HG02642 (cell line): ENCODE results near the gene HACD4.
A peak's percentile ranks its signal among the peaks of the same experiment; 100 is the strongest.

ENCODE experiments used
- ATAC-seq: cut with Tn5 transposase; IDR thresholded peaks from one replicate; pipeline ENCODE4 v1.9.1; 2021; ENCODE audit warnings: mild to moderate bottlenecking; ENCODE audit not compliant: unreplicated experiment, poor library complexity

The HACD4 gene

DNA sequence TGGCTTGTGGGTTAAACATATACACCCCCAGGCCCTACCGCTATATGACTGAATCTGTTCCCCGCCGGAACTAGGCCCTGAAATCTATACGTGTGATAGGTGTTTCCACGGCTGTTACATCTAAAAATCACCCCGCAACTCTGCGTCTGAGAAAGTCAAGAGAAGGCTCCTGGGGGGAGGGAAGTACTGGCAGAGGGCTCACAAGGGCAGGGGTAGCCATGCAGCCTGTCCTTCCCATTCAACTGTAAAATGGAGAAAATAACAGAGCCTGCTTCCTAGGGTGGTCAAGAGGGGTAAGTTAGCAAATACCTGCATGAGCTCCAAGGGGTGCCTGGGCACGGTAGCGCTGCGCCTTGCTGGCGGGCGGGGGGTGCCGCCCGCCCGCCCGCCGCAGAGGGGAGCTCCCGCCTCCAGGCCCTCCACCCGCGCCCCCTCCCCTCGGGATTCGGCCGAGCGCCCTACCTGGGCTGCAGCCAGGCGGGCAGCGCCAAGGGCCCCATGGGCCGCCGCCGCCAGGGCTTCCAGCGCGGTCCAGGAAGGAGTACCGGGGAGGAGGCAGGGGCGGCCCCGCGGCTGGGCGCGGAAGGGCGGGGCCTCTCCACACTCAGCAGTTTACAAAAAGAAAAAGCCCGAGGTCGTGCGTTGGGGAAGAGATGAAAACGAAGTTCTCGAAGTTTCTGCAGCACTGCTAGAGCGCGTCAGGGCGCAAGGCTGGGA lies at the start of gene HACD4:
Gene HACD4 (minus strand): TSS at position 550 of the 717 bp plus-strand sequence. CDS start 50 bp downstream, at position 500.
- ATAC-seq = peak; percentile 86

- no peak for ATAC-seq
Observed at GRCh38 chr9:21080793-21081192, 49.4 kb upstream of the HACD4 start.

GRCh38 chr9:21078702-21079101 lies 47.3 kb upstream of the HACD4 start:
- ATAC-seq = no peak

DNA sequence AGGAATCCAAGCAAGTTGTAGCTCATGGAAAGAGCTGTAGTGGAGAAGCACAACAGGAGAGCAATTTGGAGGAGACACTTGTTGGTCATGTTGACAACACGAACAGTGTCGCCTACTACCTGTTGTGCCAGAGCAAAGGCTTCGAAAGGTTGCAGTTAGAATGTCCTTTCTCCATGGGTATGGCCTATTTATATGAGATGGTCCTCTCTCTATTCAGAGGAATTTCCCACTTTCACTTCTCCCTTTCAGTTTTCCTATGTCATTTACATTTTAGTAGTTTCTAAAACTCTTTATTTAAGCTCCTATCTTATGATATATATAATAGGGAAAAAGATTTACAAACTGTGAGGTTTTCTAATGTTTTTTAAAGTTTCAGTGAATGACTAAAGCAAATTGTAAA lies 46.3 kb upstream of the HACD4 start, which contains the start of gene IFNB1:
Gene IFNB1 (minus strand): TSS at position 162 of the 400 bp plus-strand sequence. CDS start 73 bp downstream, at position 89.
- ATAC-seq = no peak

GRCh38 chr9:21075484-21075883 lies 44.0 kb upstream of the HACD4 start:
- ATAC-seq = no peak

DNA sequence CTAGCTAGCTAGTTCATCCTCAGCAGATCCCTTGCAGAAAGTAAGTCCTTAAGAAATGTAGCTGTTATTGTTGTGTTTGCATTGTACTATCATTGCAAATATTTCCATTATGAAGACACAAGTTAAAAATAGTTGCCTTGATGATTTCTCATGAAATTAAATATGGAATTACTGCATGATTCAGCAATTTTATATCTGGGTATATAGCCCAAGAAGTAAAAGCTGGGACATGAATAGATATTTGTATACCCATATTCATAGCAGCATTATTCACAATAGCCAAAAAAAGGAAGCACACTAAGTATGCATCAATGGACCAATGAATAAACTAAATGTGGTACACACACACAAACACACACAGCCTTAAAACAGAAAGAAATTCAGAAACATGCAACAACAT lies 39.5 kb upstream of the HACD4 start:
- ATAC-seq = no peak

DNA sequence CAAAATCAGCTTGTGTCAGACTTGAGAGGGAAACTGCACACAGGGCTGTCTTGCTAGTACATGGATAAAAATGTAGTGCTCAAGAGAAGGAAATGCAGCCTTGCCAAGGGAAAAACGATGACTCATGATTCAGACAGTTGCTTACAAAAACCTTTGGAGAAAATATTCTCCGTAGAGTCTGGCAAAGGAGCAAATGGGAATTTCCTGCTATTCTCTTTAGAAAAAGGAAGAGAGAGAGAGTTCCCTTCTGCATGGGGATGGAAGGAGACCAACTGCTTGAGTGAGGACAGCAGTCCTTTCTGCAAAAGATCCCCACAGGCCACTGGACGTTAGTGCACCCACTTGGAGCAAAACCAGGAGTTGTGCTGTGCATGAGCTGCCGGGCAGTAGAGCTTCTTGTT lies 38.7 kb upstream of the HACD4 start:
- no peak for ATAC-seq

DNA sequence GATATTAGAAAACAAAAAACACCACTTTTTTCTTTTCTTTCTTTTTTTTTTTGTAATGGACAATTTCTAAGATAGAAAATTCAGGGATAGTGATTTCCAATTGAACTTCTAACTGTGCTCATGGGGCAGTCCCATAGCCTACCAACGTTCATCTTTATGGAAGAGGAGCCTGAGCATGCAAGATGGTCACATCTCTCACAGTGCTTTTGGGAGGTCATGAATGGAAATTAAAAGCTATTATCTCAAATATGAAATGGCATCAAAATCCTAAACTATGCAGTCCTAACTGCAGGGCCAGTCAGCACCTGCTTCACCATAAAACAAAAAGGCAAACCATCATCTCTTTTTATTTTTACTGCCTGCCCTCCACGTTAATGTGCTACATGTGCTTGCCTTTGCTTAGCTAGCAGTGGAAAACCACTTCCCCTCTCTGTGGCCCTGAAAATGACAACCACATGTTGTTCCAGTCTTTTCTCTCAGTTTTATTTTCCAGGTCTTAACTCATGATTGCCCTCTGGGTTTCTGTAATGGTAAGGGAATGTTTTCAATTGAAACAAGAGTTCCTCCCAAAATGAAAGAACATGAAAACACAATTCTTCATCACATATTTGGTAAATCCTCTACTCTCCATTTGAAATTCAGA lies 29.6 kb upstream of the HACD4 start:
- ATAC-seq = peak; percentile 69

GRCh38 chr9:21056931-21057330 lies 25.5 kb upstream of the HACD4 start:
- ATAC-seq = no peak

- ATAC-seq = no peak
Observed at GRCh38 chr9:21053851-21054250, 22.4 kb upstream of the HACD4 start.

GRCh38 chr9:21047281-21047691 lies 15.8 kb upstream of the HACD4 start:
- ATAC-seq = no peak

DNA sequence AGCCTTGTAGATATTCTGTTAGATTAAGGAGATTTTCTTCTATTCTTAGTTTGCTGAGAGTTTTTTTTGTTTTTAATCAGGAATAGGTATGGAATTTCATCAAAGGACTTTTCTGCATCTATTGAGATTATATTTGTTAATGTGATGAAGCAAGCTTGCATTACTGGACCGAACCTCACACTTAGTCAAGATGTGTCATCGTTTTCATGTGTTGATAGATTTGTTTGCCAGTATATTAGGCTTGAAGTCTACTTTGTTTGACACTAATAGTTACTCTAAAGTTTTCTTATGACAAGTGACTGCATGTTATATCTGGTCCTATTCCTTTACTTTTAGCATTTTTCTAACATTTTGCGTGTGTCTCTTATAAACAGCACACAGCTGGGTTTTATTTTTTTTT lies 12.4 kb upstream of the HACD4 start:
- no peak for ATAC-seq

DNA sequence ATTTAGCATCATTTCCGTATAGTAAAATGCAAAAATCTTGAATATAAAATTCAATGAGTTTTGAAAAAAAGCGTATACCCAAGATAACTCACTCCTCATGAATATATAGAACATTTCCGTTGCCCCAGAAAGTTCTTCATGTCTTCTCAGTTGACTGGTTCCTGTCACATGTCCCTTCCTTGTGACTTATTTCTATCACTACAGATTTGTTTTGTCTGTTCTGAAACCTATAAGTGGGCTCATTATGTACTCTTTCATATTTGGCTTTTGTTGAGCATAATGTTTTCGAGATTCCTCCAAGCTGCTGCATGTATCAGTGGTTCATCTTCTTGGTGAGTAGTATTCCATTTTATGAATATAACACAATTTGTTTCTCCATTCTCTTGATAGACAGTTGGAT lies 11.0 kb upstream of the HACD4 start:
- no peak for ATAC-seq

DNA sequence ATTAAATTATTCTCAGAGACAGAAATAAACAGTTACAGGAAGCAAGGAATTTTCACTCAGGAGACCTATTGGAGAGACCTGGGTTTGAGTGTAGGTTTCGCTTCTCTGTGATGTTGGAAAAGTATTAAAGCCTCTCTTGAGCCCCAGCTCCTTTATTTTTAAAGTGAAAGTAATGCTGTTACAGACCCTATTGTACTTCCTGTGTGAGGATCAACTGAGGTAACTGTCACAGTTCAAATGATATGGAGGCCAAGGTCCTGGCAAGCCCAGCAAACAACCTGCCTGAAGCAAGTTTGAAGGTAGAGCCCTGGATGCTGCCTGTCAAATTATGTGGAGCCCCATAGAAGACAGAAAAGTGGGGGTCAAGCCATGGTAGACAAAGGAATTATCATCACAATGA lies 7.9 kb upstream of the HACD4 start:
- ATAC-seq = no peak

GRCh38 chr9:21037278-21037677 lies 5.8 kb upstream of the HACD4 start:
- ATAC-seq = no peak

- ATAC-seq = no peak
Observed at GRCh38 chr9:21031808-21032183, 356 bp upstream of the HACD4 start.

- ATAC-seq = peak; percentile 73
Observed at GRCh38 chr9:21030389-21031035, 928 bp downstream of the HACD4 start.

DNA sequence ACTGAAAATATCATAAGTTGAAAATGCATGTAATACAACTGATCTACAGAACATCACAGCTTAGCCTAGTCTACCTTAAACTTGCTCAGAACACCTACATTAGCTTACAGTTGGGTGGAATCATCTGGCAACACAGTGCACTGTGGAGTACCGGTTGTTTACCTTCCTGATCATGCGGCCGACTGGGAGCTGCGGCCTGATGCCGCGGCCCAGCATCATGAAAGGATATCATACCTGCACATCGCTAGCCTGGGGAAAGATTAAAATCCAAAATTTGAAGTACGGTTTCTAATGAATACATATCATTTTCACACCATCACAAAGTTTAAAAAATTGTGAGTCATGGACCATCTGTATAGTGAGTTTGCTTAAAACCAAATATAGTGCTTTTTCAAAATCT lies 1.8 kb downstream of the HACD4 start:
- ATAC-seq = no peak

GRCh38 chr9:21028466-21028865 lies 3.0 kb downstream of the HACD4 start:
- no peak for ATAC-seq

- no peak for ATAC-seq
Observed at GRCh38 chr9:21027295-21027694, 4.1 kb downstream of the HACD4 start.

DNA sequence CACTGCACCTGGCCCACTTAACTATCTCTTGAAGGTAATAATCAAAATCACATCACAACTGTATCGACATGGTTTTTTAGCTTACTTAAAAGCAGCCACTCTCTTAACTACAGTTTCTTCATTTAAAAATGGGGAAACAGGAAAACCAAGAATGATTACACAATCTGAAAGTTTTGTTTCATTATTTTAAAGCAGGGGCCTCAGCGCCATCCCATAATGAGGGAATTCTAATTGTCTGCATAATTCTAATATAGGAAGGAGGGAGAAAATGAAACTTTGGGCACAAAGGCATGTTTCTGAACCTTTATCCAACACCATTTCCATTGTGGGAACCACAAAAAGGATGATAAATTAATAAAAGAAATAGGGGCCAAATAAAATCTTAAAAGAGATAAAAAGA lies 7.6 kb downstream of the HACD4 start:
- no peak for ATAC-seq
